Neural progenitor cell (in vitro differentiated cells): Measurements from ENCODE around the gene VOPP1. TPM values are rescaled to one million over a fixed set of nuclear protein-coding genes. Genes with fewer than 3 reads are reported as not detected.

Experiments used
- DNase-seq: peaks from one replicate; pipeline ENCODE4 v3.0.0-alpha.2; 2016; ENCODE audit warnings: low spot score
- H2AFZ ChIP-seq: fragments of 200-600 bp; sonication (generic); replicated peaks from 2 replicates; pipeline ENCODE4 v1.6.1; 2016; ENCODE audit warnings: antibody characterized with exemption
- H3F3A ChIP-seq: fragments of 200-600 bp; sonication (generic); 2 replicates; pipeline ENCODE4 v1.6.1; 2016; ENCODE audit warnings: antibody characterized with exemption, low read depth
- H3K27ac ChIP-seq: fragments of 200-600 bp; sonication (generic); 2 replicates; pipeline ENCODE4 v1.5.1; 2016; ENCODE audit warnings: mild to moderate bottlenecking
- H3K27me3 ChIP-seq: fragments of 200-600 bp; sonication (generic); 2 replicates; pipeline ENCODE4 v1.6.1; 2016; ENCODE audit warnings: mild to moderate bottlenecking, moderate library complexity
- H3K36me3 ChIP-seq: fragments of 200-600 bp; sonication (generic); 2 replicates; pipeline ENCODE4 v1.5.1; 2016
- H3K4me1 ChIP-seq: fragments of 200-600 bp; sonication (generic); 2 replicates; pipeline ENCODE4 v1.6.1; 2016; ENCODE audit warnings: mixed run types
- H3K4me2 ChIP-seq: fragments of 200-600 bp; sonication (generic); 2 replicates; pipeline ENCODE4 v1.6.1; 2016
- H3K4me3 ChIP-seq: fragments of 200-600 bp; sonication (generic); 2 replicates; pipeline ENCODE4 v1.5.1; 2016
- H3K79me2 ChIP-seq: fragments of 200-600 bp; sonication (generic); 2 replicates; pipeline ENCODE4 v1.6.1; 2016; ENCODE audit warnings: low read depth
- H3K9ac ChIP-seq: fragments of 200-600 bp; sonication (generic); 2 replicates; pipeline ENCODE4 v1.6.1; 2016
- H3K9me3 ChIP-seq: fragments of 200-600 bp; sonication (generic); 2 replicates; pipeline ENCODE4 v1.5.1; 2016; ENCODE audit warnings: low read depth
- H4K20me1 ChIP-seq: fragments of 200-600 bp; sonication (generic); 2 replicates; pipeline ENCODE4 v1.6.1; 2016; ENCODE audit warnings: low read depth
- H3K27ac Mint-ChIP-seq: 3 replicates; pipeline ENCODE4 v1.8.0; 2021; ENCODE audit warnings: mixed read lengths
- H3K27me3 Mint-ChIP-seq: 2 replicates; pipeline ENCODE4 v1.8.0; 2022; ENCODE audit warnings: low read depth, mild to moderate bottlenecking, inconsistent platforms, moderate library complexity, mixed read lengths; ENCODE audit not compliant: insufficient read depth
- H3K36me3 Mint-ChIP-seq: 3 replicates; pipeline ENCODE4 v1.8.0; 2021; ENCODE audit warnings: mixed read lengths
- H3K4me1 Mint-ChIP-seq: 3 replicates; pipeline ENCODE4 v1.8.0; 2021; ENCODE audit warnings: mixed read lengths
- H3K4me3 Mint-ChIP-seq: 3 replicates; pipeline ENCODE4 v1.8.0; 2021; ENCODE audit warnings: mild to moderate bottlenecking, moderate library complexity, mixed read lengths
- H3K9me3 Mint-ChIP-seq: 3 replicates; pipeline ENCODE4 v1.8.0; 2020; ENCODE audit warnings: mixed read lengths
- CTCF ChIP-seq: fragments of 200-600 bp; sonication (generic); IDR thresholded peaks from 2 replicates; pipeline ENCODE4 v1.5.1; 2017; ENCODE audit warnings: antibody characterized with exemption, mild to moderate bottlenecking
- EZH2 ChIP-seq: fragments of 200-600 bp; sonication (generic); IDR thresholded peaks from 2 replicates; pipeline ENCODE4 v1.6.1; 2017; ENCODE audit warnings: antibody characterized with exemption, mild to moderate bottlenecking, moderate library complexity
- EZH2phosphoT487 ChIP-seq: fragments of 200-600 bp; sonication (generic); IDR thresholded peaks from 2 replicates; pipeline ENCODE4 v1.6.1; 2017; ENCODE audit warnings: antibody characterized with exemption
- total RNA-seq: library from RNA; depleted of rRNA; stranded (reverse); fragments of >200 nt; gene quantifications from 2 replicates; pipeline ENCODE4 v1.2.3, GENCODE V29; 2015; ENCODE audit warnings: low replicate concordance

The VOPP1 gene
- total RNA-seq, 1 donor from 2014 or later: 46.6 TPM

GRCh38 chr7:55592492-55592891 is 20.2 kb upstream of the VOPP1 start:
- DNase-seq: no peak
- no peak for TF ChIP-seq EZH2phosphoT487
- no peak for TF ChIP-seq EZH2
- TF ChIP-seq CTCF: no peak
- H3F3A ChIP-seq: no peaks in the 10 kb centered on the region
- H3K4me3 ChIP-seq: no peak overlapping the region
- H3K36me3 ChIP-seq: no peaks in the 10 kb centered on the region
- no peaks in the 10 kb centered on the region for H3K9me3 Mint-ChIP-seq
- no peak overlapping the region for H3K27ac Mint-ChIP-seq
- H3K9ac ChIP-seq: no peak overlapping the region
- H3K27me3 ChIP-seq: no peaks in the 10 kb centered on the region
- H3K4me3 Mint-ChIP-seq: no peak overlapping the region
- H3K4me1 ChIP-seq: no peaks in the 10 kb centered on the region
- no peak overlapping the region for H3K4me2 ChIP-seq
- H3K9me3 ChIP-seq: no peaks in the 10 kb centered on the region
- H3K36me3 Mint-ChIP-seq: no peaks in the 10 kb centered on the region
- H3K79me2 ChIP-seq: no peaks in the 10 kb centered on the region
- peaks cover 4% of the 10 kb centered on the region for H3K27me3 Mint-ChIP-seq
- H2AFZ ChIP-seq: no peak overlapping the region
- no peaks in the 10 kb centered on the region for H3K4me1 Mint-ChIP-seq
- H3K27ac ChIP-seq: no peak overlapping the region
- no peaks in the 10 kb centered on the region for H4K20me1 ChIP-seq

GRCh38 chr7:55591282-55591931 is 19.1 kb upstream of the VOPP1 start:
- H3K9me3 ChIP-seq: no peaks in the 10 kb centered on the region
- H3K4me2 ChIP-seq: no peak overlapping the region
- H2AFZ ChIP-seq: no peak overlapping the region
- Mint-ChIP-seq H3K4me3 (no peak overlapping the region), H3K36me3 (no peaks in the 10 kb centered on the region), H3K27ac (no peak overlapping the region), H3K27me3 (peaks cover 6% of the 10 kb centered on the region), H3K4me1 (no peaks in the 10 kb centered on the region), H3K9me3 (no peaks in the 10 kb centered on the region)
- H3K79me2 ChIP-seq: no peaks in the 10 kb centered on the region
- no peaks in the 10 kb centered on the region for H3K4me1 ChIP-seq
- H3K4me3 ChIP-seq: no peak overlapping the region
- no peaks in the 10 kb centered on the region for H3F3A ChIP-seq
- DNase-seq: no peak
- no peaks in the 10 kb centered on the region for H3K27me3 ChIP-seq
- no peaks in the 10 kb centered on the region for H3K36me3 ChIP-seq
- H3K27ac ChIP-seq: no peak overlapping the region
- TF ChIP-seq CTCF (no peak), EZH2 (no peak), EZH2phosphoT487 (no peak)
- H3K9ac ChIP-seq: no peak overlapping the region
- no peaks in the 10 kb centered on the region for H4K20me1 ChIP-seq

GRCh38 chr7:55590517-55591281 is 18.4 kb upstream of the VOPP1 start:
- Histone ChIP-seq H3K4me3 (no peak overlapping the region), H3K36me3 (no peaks in the 10 kb centered on the region), H3K27me3 (no peaks in the 10 kb centered on the region), H3K9me3 (no peaks in the 10 kb centered on the region), H4K20me1 (no peaks in the 10 kb centered on the region), H3K9ac (no peak overlapping the region), H3F3A (no peaks in the 10 kb centered on the region), H3K27ac (no peak overlapping the region), H3K4me2 (no peak overlapping the region), H2AFZ (no peak overlapping the region), H3K79me2 (no peaks in the 10 kb centered on the region), H3K4me1 (no peaks in the 10 kb centered on the region)
- H3K4me3 Mint-ChIP-seq: no peak overlapping the region
- H3K27ac Mint-ChIP-seq: no peak overlapping the region
- no peak for DNase-seq
- TF ChIP-seq EZH2phosphoT487 (no peak), CTCF (no peak), EZH2 (no peak)
- peaks cover 6% of the 10 kb centered on the region for H3K27me3 Mint-ChIP-seq
- no peaks in the 10 kb centered on the region for H3K9me3 Mint-ChIP-seq
- no peaks in the 10 kb centered on the region for H3K4me1 Mint-ChIP-seq
- no peaks in the 10 kb centered on the region for H3K36me3 Mint-ChIP-seq
